Measurements from ENCODE around the gene PCDH19.

Gene PCDH19

GRCh38 chrX:100363896-100364295, 46.2 kb downstream of the PCDH19 start:
- H3K36me3 Mint-ChIP-seq (ENCODE audit: low read depth): no peaks in the 10 kb centered on the region
- no peaks in the 10 kb centered on the region for H3K9me3 Mint-ChIP-seq
- no peak overlapping the region for H3K4me3 Mint-ChIP-seq
- no peak overlapping the region for H3K27ac Mint-ChIP-seq
- H3K4me1 Mint-ChIP-seq (ENCODE audit: low read depth): no peaks in the 10 kb centered on the region
- no peaks in the 10 kb centered on the region for H3K27me3 Mint-ChIP-seq (ENCODE audit: low read depth)

DNA sequence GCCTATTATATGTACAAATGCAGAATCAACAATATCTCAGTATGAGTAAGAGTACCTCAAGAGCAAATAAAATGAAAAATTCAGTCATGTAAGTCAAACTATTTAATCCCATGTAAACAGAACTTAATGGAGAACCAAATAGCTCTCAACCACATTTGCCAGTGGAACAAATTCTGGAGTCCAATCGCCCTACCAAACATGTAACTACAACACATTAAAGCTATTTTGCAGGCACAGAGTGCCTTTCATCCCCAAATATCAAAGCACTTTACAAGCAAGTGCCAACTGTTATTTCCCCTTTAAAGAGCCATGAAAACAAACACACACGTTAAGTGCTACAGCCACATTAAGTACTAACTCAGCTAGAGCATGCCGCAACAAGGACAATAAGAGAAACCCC, 51.3 kb downstream of the PCDH19 start:
- H3K27me3 Mint-ChIP-seq (ENCODE audit: low read depth): no peaks in the 10 kb centered on the region
- H3K4me3 Mint-ChIP-seq: no peak overlapping the region
- H3K4me1 Mint-ChIP-seq (ENCODE audit: low read depth): no peaks in the 10 kb centered on the region

DNA sequence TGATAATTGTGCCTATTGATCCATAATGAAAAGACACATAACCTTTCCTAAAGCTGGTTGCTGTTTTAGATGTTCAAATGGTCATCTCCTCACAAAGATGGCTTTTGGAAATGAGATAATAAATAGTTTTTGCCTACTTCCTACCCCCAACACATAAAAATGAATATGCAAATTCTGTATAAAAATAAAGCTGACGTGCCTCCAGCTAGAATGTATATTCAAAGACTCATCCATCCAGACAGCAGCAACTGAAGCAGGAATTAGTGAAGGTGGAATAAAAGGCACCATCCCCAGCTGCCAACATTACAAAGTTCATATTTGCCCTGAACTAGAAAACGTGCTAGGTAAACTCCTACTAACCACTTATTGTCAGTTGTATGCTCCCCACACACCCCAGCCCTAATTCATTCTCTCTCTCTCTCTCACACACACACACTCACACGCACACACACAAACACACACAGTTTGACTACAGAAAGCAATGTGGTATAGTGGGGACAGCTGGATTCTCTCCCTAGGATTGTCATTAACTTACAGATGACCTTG, 53.6 kb downstream of the PCDH19 start:
- Mint-ChIP-seq H3K36me3 (ENCODE audit: low read depth) (no peaks in the 10 kb centered on the region), H3K27me3 (ENCODE audit: low read depth) (no peaks in the 10 kb centered on the region), H3K9me3 (no peaks in the 10 kb centered on the region), H3K4me3 (no peak overlapping the region), H3K27ac (no peak overlapping the region), H3K4me1 (ENCODE audit: low read depth) (no peaks in the 10 kb centered on the region)

More for the DNA sequence above, 51.3 kb downstream of the PCDH19 start:
- Mint-ChIP-seq H3K27ac (no peak overlapping the region), H3K36me3 (ENCODE audit: low read depth) (no peaks in the 10 kb centered on the region), H3K9me3 (no peaks in the 10 kb centered on the region)

GRCh38 chrX:100355680-100356079, 54.4 kb downstream of the PCDH19 start:
- Mint-ChIP-seq H3K4me1 (ENCODE audit: low read depth) (no peaks in the 10 kb centered on the region), H3K4me3 (no peak overlapping the region), H3K27me3 (ENCODE audit: low read depth) (no peaks in the 10 kb centered on the region), H3K27ac (no peak overlapping the region), H3K36me3 (ENCODE audit: low read depth) (no peaks in the 10 kb centered on the region), H3K9me3 (no peaks in the 10 kb centered on the region)

DNA sequence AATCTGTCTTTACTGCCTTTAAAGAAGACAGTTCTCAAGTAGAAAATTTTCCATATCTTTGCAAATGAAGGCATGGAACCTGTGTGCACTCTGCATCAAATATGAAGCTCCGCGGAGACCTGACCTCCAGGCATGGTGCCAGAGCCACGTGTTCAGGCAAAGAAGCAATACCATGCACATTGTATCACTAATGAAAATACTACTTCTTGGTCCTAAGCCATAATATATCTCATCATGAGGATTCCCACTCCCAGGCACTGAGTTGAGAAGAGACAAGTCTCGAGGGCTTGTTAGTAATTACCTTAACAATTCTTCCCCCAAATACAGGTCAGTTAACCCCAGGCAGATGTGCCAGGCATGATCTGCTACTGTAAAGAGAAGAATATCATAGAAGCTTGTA, 56.7 kb downstream of the PCDH19 start:
- H3K27me3 Mint-ChIP-seq (ENCODE audit: low read depth): no peaks in the 10 kb centered on the region
- no peaks in the 10 kb centered on the region for H3K36me3 Mint-ChIP-seq (ENCODE audit: low read depth)
- H3K4me3 Mint-ChIP-seq: no peak overlapping the region
- H3K27ac Mint-ChIP-seq: no peak overlapping the region
- no peaks in the 10 kb centered on the region for H3K9me3 Mint-ChIP-seq
- no peaks in the 10 kb centered on the region for H3K4me1 Mint-ChIP-seq (ENCODE audit: low read depth)

- H3K9me3 Mint-ChIP-seq: no peaks in the 10 kb centered on the region
- no peaks in the 10 kb centered on the region for H3K4me1 Mint-ChIP-seq (ENCODE audit: low read depth)
- H3K4me3 Mint-ChIP-seq: no peak overlapping the region
- no peak overlapping the region for H3K27ac Mint-ChIP-seq
- no peaks in the 10 kb centered on the region for H3K27me3 Mint-ChIP-seq (ENCODE audit: low read depth)
- no peaks in the 10 kb centered on the region for H3K36me3 Mint-ChIP-seq (ENCODE audit: low read depth)
These were observed 59.2 kb downstream of the PCDH19 start for GRCh38 chrX:100350704-100351489.

DNA sequence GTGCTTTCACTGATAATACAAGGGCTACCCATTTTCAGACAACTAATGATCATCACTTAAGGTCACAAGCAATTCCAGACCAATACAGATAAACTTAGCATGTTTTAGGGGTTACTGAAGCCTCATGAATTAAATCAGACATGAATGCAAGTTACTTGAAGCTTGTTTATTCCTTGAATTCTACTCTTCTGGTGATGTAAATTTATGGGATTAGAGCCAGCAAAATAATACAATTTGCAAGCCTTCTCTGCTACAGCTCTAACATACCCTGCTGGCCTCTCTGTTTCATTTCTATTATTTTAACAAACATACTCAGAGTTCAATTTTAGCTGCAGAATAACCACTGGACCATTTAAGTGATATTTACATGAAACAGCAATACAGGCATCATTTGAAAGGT, 60.7 kb downstream of the PCDH19 start:
- H3K9me3 Mint-ChIP-seq: no peaks in the 10 kb centered on the region

GRCh38 chrX:100341142-100341510, 68.9 kb downstream of the PCDH19 start:
- H3K4me3 Mint-ChIP-seq: no peak overlapping the region
- no peaks in the 10 kb centered on the region for H3K27me3 Mint-ChIP-seq (ENCODE audit: low read depth)
- H3K36me3 Mint-ChIP-seq (ENCODE audit: low read depth): no peaks in the 10 kb centered on the region
- no peaks in the 10 kb centered on the region for H3K9me3 Mint-ChIP-seq
- H3K27ac Mint-ChIP-seq: no peak overlapping the region
- no peaks in the 10 kb centered on the region for H3K4me1 Mint-ChIP-seq (ENCODE audit: low read depth)

More for the DNA sequence above, 60.7 kb downstream of the PCDH19 start:
- H3K4me1 Mint-ChIP-seq (ENCODE audit: low read depth): no peaks in the 10 kb centered on the region
- no peak overlapping the region for H3K27ac Mint-ChIP-seq
- no peaks in the 10 kb centered on the region for H3K27me3 Mint-ChIP-seq (ENCODE audit: low read depth)
- no peak overlapping the region for H3K4me3 Mint-ChIP-seq
- H3K36me3 Mint-ChIP-seq (ENCODE audit: low read depth): no peaks in the 10 kb centered on the region

DNA sequence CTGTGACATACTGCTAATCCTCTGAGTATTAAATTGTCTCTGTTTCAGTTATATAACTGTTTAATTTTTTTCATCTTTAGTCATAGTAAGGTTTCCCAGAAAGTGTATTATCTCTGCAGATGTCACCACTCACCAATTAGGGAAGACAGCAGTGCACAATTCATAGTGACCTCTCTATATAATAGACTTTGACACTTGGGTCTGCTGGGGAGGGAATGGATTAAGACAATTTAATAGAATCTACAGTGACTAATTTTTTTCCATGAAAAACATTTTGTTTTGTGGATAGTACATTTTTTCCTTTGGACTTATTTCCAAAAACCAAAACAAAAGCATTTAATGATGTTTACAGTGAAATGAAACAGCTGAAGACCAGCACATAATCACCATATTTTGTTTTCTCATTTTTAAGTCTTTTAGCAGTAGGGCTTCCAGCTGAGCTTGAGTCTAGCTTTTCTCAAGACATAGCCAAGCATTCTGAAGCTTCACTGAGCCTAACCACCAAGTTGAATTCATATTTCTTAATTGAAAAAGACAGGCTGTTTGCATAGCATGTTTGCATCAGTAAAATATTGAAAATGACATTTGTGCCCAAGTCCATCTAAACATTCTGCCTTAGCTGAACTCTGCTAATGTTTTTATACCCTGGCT, 69.5 kb downstream of the PCDH19 start:
- no peaks in the 10 kb centered on the region for H3K27me3 Mint-ChIP-seq (ENCODE audit: low read depth)
- no peak overlapping the region for H3K4me3 Mint-ChIP-seq
- no peaks in the 10 kb centered on the region for H3K36me3 Mint-ChIP-seq (ENCODE audit: low read depth)
- H3K4me1 Mint-ChIP-seq (ENCODE audit: low read depth): no peaks in the 10 kb centered on the region
- no peaks in the 10 kb centered on the region for H3K9me3 Mint-ChIP-seq
- no peak overlapping the region for H3K27ac Mint-ChIP-seq

DNA sequence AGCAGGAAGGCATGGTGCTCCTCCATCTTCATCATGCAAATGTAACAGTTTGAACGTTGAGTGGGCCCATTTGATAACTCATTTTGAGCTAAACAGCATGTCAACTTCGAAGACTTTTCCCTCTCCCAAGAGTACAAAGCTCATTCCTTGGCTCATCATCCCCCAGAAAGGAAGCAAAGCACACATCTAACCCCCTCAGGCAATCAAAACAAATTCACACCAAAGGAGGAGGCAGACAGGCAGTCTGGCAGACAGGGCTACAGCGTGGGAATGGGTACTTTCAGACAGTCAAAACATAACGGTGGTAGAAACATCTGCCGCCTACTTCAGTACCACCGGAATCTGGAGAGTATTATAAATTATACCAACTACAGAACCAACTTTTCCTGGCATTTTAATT, 81.7 kb downstream of the PCDH19 start:
- no peak overlapping the region for H3K4me3 Mint-ChIP-seq
- H3K27me3 Mint-ChIP-seq (ENCODE audit: low read depth): no peaks in the 10 kb centered on the region
- no peaks in the 10 kb centered on the region for H3K4me1 Mint-ChIP-seq (ENCODE audit: low read depth)
- H3K27ac Mint-ChIP-seq: no peak overlapping the region
- no peaks in the 10 kb centered on the region for H3K36me3 Mint-ChIP-seq (ENCODE audit: low read depth)
- H3K9me3 Mint-ChIP-seq: no peaks in the 10 kb centered on the region

DNA sequence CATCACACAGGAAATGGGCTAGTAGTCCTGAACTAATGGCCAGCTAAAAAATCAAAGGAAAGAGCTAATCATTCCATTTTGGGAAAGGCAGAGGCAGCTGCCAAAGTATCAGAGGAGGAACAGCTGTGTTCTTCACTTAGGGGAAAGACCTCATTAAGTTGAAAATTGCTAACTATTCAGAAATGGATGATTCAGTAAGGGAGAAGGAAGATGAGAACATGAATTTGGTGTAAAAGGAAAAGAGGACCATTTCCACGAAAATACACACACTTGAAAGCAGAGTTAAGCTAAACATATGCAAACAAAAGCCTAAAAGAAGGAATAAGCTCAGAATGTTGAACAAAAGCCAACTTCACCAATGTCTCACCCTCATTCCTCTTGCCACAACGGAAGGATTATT, 90.4 kb downstream of the PCDH19 start:
- Mint-ChIP-seq H3K27ac (no peak overlapping the region), H3K4me3 (no peak overlapping the region)

DNA sequence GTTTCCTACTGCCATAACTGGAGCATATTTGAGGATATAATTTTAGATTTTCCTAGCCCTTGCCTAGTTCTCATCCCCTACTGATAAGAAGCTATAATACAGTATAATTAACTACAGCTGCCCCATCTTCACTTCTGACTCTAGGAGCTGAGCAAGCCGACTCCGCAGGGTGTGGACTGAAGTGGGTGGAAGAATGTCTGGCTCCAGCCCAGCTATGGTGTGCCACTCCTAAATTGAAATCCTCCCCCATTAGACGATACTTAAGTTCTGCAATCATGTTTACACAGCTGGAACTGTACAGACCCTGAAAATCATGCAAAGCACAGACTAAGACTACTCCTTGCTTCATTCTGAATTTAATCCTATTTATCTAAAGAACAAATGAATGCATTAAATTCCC, 93.1 kb downstream of the PCDH19 start:
- no peak overlapping the region for H3K27ac Mint-ChIP-seq
- H3K4me1 Mint-ChIP-seq (ENCODE audit: low read depth): no peaks in the 10 kb centered on the region
- H3K9me3 Mint-ChIP-seq: no peaks in the 10 kb centered on the region
- no peak overlapping the region for H3K4me3 Mint-ChIP-seq
- no peaks in the 10 kb centered on the region for H3K36me3 Mint-ChIP-seq (ENCODE audit: low read depth)
- no peaks in the 10 kb centered on the region for H3K27me3 Mint-ChIP-seq (ENCODE audit: low read depth)

More for the DNA sequence above, 90.4 kb downstream of the PCDH19 start:
- Mint-ChIP-seq H3K4me1 (ENCODE audit: low read depth) (no peaks in the 10 kb centered on the region), H3K27me3 (ENCODE audit: low read depth) (no peaks in the 10 kb centered on the region), H3K36me3 (ENCODE audit: low read depth) (no peaks in the 10 kb centered on the region), H3K9me3 (no peaks in the 10 kb centered on the region)

GRCh38 chrX:100315566-100315965, 94.5 kb downstream of the PCDH19 start:
- H3K4me3 Mint-ChIP-seq: no peak overlapping the region
- no peaks in the 10 kb centered on the region for H3K4me1 Mint-ChIP-seq (ENCODE audit: low read depth)
- H3K27ac Mint-ChIP-seq: no peak overlapping the region
- H3K27me3 Mint-ChIP-seq (ENCODE audit: low read depth): no peaks in the 10 kb centered on the region
- H3K36me3 Mint-ChIP-seq (ENCODE audit: low read depth): no peaks in the 10 kb centered on the region
- no peaks in the 10 kb centered on the region for H3K9me3 Mint-ChIP-seq

DNA sequence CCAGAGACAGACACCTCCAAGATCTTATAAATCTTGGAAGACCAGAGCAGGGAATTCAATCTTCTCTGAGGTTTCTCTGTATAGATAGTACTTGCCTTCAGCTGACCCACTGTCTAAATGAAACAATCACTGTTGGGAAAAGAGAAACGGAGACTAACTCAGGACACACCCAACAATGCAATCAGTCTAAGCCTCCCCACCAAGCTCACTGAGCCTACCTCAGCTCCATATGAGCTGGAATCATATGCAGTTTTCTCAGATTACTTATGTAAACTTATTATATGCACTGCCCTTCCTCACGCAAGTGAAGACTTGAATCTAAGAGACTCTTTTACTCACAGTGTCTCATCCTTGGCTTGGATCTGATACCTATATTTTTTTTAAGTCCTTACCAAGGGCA, 110.5 kb downstream of the PCDH19 start:
- no peak overlapping the region for H3K27ac Mint-ChIP-seq
- H3K36me3 Mint-ChIP-seq (ENCODE audit: low read depth): no peaks in the 10 kb centered on the region
- H3K9me3 Mint-ChIP-seq: no peaks in the 10 kb centered on the region
- no peaks in the 10 kb centered on the region for H3K27me3 Mint-ChIP-seq (ENCODE audit: low read depth)
- no peak overlapping the region for H3K4me3 Mint-ChIP-seq
- no peaks in the 10 kb centered on the region for H3K4me1 Mint-ChIP-seq (ENCODE audit: low read depth)

DNA sequence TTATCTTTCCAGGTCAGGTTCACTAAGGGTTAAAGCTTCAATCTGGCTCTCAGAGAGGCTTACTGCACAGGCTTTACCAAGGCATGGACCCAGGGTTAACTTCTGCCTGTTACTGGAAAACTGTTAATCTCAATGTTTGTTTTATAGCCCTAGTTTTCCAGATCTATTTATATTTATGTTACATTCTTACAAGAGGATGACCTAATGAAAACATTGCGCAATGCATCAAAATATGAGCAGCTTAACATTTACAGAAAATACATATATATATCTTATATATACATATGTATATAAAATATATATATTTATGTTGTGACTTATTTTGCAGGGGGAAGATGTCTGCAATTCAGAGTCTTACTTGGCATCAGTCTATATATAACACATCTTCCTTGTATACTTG, 112.3 kb downstream of the PCDH19 start:
- no peaks in the 10 kb centered on the region for H3K36me3 Mint-ChIP-seq (ENCODE audit: low read depth)
- no peak overlapping the region for H3K27ac Mint-ChIP-seq
- no peaks in the 10 kb centered on the region for H3K4me1 Mint-ChIP-seq (ENCODE audit: low read depth)
- H3K27me3 Mint-ChIP-seq (ENCODE audit: low read depth): no peaks in the 10 kb centered on the region
- no peak overlapping the region for H3K4me3 Mint-ChIP-seq
- H3K9me3 Mint-ChIP-seq: no peaks in the 10 kb centered on the region

Measured in T-helper 1 cell treated with Interleukin-12 subunit alpha and Interleukin-12 subunit beta and Interleukin-4 antibody, amounts not matched to agents 30 μg/mL and 1 μg/mL, for 36 hours (primary cell).